GM18951 (cell line): Measurements from ENCODE around the gene INPP5D.

ENCODE experiments used
- POLR2A ChIP-seq: IDR thresholded peaks from 4 replicates; pipeline ENCODE4 v1.6.1; 2011; ENCODE audit warnings: mild to moderate bottlenecking; ENCODE audit not compliant: insufficient read length, insufficient read depth; ENCODE audit errors: extremely low read depth
- in situ Hi-C: fragments of 300-500 bp; cut with MboI; formaldehyde crosslinking; loops from one replicate; pipeline ENCODE4 v1.12.0; 2022; ENCODE audit warnings: low sequenced_read_pairs, mixed read lengths, inconsistent platforms; ENCODE audit not compliant: unreplicated experiment

INPP5D gene

GRCh38 chr2:233036162-233036838, 23.8 kb upstream of the INPP5D start:
- in situ Hi-C loops, result loop anchor here (25.0 kb wide), 1 partner anchor 424 kb away; no protein-coding TSS in a partner anchor
- TF ChIP-seq POLR2A, result no peak

- no peak for TF ChIP-seq POLR2A
- in situ Hi-C loops, result loop anchor here (25.0 kb wide), 1 partner anchor 425 kb away; no protein-coding TSS in a partner anchor
Measured at GRCh38 chr2:233037078-233037477, 23.1 kb upstream of the INPP5D start.

- in situ Hi-C loops, result loop anchor here (25.0 kb wide), 1 partner anchor 427 kb away; no protein-coding TSS in a partner anchor
- no peak for TF ChIP-seq POLR2A
Measured at GRCh38 chr2:233039212-233039845, 20.8 kb upstream of the INPP5D start.

- in situ Hi-C loops, result loop anchor here (25.0 kb wide), 1 partner anchor 428 kb away; no protein-coding TSS in a partner anchor
- TF ChIP-seq POLR2A, result no peak
Measured at GRCh38 chr2:233039846-233040530, 20.2 kb upstream of the INPP5D start.

- no peak for TF ChIP-seq POLR2A
- in situ Hi-C loops, result loop anchor here (25.0 kb wide), 1 partner anchor 428 kb away; no protein-coding TSS in a partner anchor
Measured at GRCh38 chr2:233040571-233040970, 19.6 kb upstream of the INPP5D start.

GRCh38 chr2:233041722-233042323, 18.3 kb upstream of the INPP5D start:
- TF ChIP-seq POLR2A, result no peak
- in situ Hi-C loops, result loop anchor here (25.0 kb wide), 1 partner anchor 430 kb away; no protein-coding TSS in a partner anchor

- in situ Hi-C loops, result loop anchor here (25.0 kb wide), 1 partner anchor 430 kb away; no protein-coding TSS in a partner anchor
- TF ChIP-seq POLR2A, result no peak
Measured at GRCh38 chr2:233042549-233042948, 17.6 kb upstream of the INPP5D start.

GRCh38 chr2:233044974-233045605, 15.1 kb upstream of the INPP5D start:
- no peak for TF ChIP-seq POLR2A
- in situ Hi-C loops, result loop anchor here (25.0 kb wide), 1 partner anchor 433 kb away; no protein-coding TSS in a partner anchor

- in situ Hi-C loops, result loop anchor here (25.0 kb wide), 1 partner anchor 435 kb away; no protein-coding TSS in a partner anchor
- TF ChIP-seq POLR2A, result no peak
Measured at GRCh38 chr2:233047206-233047605, 12.9 kb upstream of the INPP5D start.

- no peak for TF ChIP-seq POLR2A
- in situ Hi-C loops, result loop anchor here (25.0 kb wide), 1 partner anchor 435 kb away; no protein-coding TSS in a partner anchor
Measured at GRCh38 chr2:233047667-233048066, 12.5 kb upstream of the INPP5D start.

- no peak for TF ChIP-seq POLR2A
- in situ Hi-C loops, result loop anchor here (25.0 kb wide), 1 partner anchor 436 kb away; no protein-coding TSS in a partner anchor
Measured at GRCh38 chr2:233048569-233049193, 11.5 kb upstream of the INPP5D start.
